B cell (primary cell): Measurements from ENCODE around the gene TSC1.

Source experiments
- EZH2 ChIP-seq: IDR thresholded peaks from 2 replicates; pipeline ENCODE4 v1.6.1; 2012; ENCODE audit warnings: borderline replicate concordance, low read depth, mild to moderate bottlenecking, moderate library complexity, low read length; ENCODE audit not compliant: insufficient read depth, poor library complexity, severe bottlenecking
- TF ChIP-seq, protein P1 (sequence below): fragments of 200-600 bp; IDR thresholded peaks from one replicate; pipeline ENCODE4 v1.8.0; 2022; ENCODE audit warnings: antibody characterized with exemption, mild to moderate bottlenecking

DNA sequence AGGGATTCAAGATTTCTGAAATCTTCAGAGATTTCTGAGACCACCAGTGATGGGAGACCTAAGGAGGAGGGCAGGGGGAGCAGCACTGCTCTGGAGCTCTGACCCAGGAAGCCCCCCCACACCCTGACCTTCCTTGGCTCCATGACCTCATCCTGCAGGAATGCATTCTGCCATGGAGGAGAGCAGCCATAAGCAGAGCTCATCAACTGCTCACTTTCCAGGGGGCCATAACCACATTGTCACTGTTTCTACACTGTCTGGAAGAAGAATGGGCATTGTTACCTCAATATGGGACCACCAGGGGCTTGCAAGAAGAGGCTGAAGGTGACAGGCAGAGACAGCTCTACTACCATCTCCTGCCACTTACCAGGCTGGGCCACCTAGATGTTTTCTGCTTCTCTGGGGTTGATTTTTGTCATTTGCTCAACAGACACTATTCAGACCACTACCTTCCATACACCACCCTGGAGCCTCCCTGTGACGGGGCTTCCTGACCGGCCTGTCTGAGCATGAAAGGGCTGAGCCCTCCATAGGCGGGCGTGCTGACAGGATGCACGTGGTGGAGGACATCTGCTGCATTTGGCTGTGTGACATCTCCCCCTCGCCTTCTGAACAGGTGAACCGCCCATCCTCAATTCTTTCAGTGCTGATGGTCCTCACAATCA is 2.3 kb upstream of the TSC1 start:
- TF ChIP-seq, protein P1, sequence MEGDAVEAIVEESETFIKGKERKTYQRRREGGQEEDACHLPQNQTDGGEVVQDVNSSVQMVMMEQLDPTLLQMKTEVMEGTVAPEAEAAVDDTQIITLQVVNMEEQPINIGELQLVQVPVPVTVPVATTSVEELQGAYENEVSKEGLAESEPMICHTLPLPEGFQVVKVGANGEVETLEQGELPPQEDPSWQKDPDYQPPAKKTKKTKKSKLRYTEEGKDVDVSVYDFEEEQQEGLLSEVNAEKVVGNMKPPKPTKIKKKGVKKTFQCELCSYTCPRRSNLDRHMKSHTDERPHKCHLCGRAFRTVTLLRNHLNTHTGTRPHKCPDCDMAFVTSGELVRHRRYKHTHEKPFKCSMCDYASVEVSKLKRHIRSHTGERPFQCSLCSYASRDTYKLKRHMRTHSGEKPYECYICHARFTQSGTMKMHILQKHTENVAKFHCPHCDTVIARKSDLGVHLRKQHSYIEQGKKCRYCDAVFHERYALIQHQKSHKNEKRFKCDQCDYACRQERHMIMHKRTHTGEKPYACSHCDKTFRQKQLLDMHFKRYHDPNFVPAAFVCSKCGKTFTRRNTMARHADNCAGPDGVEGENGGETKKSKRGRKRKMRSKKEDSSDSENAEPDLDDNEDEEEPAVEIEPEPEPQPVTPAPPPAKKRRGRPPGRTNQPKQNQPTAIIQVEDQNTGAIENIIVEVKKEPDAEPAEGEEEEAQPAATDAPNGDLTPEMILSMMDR: no peak
- no peak for TF ChIP-seq EZH2
